SJSA1 (cell line): Measurements from ENCODE around the gene TCHP. TPM values are rescaled to one million over a fixed set of nuclear protein-coding genes. Genes with fewer than 3 reads are reported as not detected.
"Not testable (repeated sequence)": the region's sequence is repeated elsewhere in the genome, so short reads cannot be mapped to it uniquely, and the experiment has no call there.

Source experiments
- DNase-seq, 2 experiments: peaks; one replicate each; pipeline ENCODE4 v3.0.0-alpha.2; 2015 to 2020; ENCODE audit warnings: low spot score in 2 of 2, low read depth in 1 of 2
- H3K27ac ChIP-seq: fragments of 250-450 bp; sonication (Bioruptor Pico); 2 replicates; pipeline ENCODE4 v1.5.1; 2020; ENCODE audit warnings: mild to moderate bottlenecking, moderate library complexity
- H3K27me3 ChIP-seq: fragments of 250-450 bp; sonication (Bioruptor Pico); replicated peaks from 2 replicates; pipeline ENCODE4 v1.5.1; 2020; ENCODE audit warnings: mild to moderate bottlenecking, moderate library complexity
- H3K36me3 ChIP-seq: fragments of 250-450 bp; sonication (Bioruptor Pico); 2 replicates; pipeline ENCODE4 v1.5.1; 2020; ENCODE audit warnings: mild to moderate bottlenecking
- H3K4me1 ChIP-seq: fragments of 250-450 bp; sonication (Bioruptor Pico); replicated peaks from 2 replicates; pipeline ENCODE4 v1.6.1; 2021; ENCODE audit warnings: mild to moderate bottlenecking
- H3K4me3 ChIP-seq: fragments of 250-450 bp; sonication (Bioruptor Pico); 2 replicates; pipeline ENCODE4 v1.5.1; 2020; ENCODE audit warnings: mild to moderate bottlenecking
- H3K9me3 ChIP-seq: fragments of 250-450 bp; sonication (Bioruptor Pico); replicated peaks from 2 replicates; pipeline ENCODE4 v1.5.1; 2020; ENCODE audit warnings: mild to moderate bottlenecking
- total RNA-seq: library from RNA; depleted of rRNA; stranded (reverse); fragments of >200 nt; shearing (Covaris generic); gene quantifications from 2 replicates; pipeline ENCODE4 v1.2.3, GENCODE V29; 2014

Gene TCHP
- total RNA-seq, 1 experiment from 2014 or later, result 28.6 TPM

GRCh38 chr12:109926488-109927210 is 26.6 kb downstream of the TCHP start:
- Histone ChIP-seq H3K36me3 (peaks cover 30% of the 10 kb centered on the region), H3K4me1 (peaks cover 53% of the 10 kb centered on the region), H3K27me3 (no peaks in the 10 kb centered on the region), H3K4me3 (no peak overlapping the region), H3K27ac (no peak overlapping the region), H3K9me3 (no peaks in the 10 kb centered on the region)
- DNase-seq, result no peak

GRCh38 chr12:109927622-109928021 is 27.5 kb downstream of the TCHP start:
- Histone ChIP-seq H3K4me3 (no peak overlapping the region), H3K27ac (no peak overlapping the region; the same call in 1 of the 2 replicates), H3K9me3 (no peaks in the 10 kb centered on the region), H3K27me3 (no peaks in the 10 kb centered on the region), H3K36me3 (peaks cover 40% of the 10 kb centered on the region), H3K4me1 (peaks cover 43% of the 10 kb centered on the region)
- peak; percentile 42 to 64 for DNase-seq

DNA sequence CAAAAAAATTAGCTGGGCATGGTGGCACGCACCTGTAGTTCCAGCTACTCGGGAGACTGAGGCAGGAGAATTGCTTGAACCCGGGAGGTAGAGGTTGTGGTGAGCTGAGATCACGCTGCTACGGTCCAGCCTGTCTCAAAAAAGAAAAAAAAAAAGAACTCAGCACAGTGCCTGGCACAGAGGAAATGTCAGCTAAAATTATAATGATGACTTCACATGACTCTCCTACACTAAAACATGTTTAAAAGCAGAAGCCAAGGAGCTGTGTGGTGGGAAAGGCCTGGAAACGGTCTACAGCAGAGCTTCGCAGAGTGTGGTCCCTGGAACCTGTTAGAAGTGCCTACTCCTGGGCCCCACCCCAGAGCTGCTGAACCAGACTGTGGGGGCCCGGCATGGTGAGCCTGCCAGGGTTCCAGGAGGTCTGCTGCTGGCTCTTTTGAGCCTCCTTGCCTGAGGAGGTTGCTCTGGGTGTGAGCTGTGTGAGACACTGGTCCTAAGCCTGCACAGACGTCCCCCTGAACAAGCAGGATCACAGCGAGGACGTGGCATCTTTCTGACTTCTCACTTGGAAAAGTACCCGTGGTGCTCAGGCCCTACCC is 28.1 kb downstream of the TCHP start:
- H3K9me3 ChIP-seq, result no peaks in the 10 kb centered on the region
- H3K4me3 ChIP-seq, result no peak overlapping the region

GRCh38 chr12:109929326-109929725 is 29.3 kb downstream of the TCHP start:
- H3K4me1 ChIP-seq, result peaks cover 26% of the 10 kb centered on the region
- not testable (repeated sequence) for H3K27me3 ChIP-seq, H3K9me3 ChIP-seq, H3K4me3 ChIP-seq, DNase-seq, H3K27ac ChIP-seq
- H3K36me3 ChIP-seq, result peaks cover 55% of the 10 kb centered on the region

More for the DNA sequence above, 28.1 kb downstream of the TCHP start:
- H3K27ac ChIP-seq, result no peak overlapping the region; the same call in 1 of the 2 replicates
- H3K4me1 ChIP-seq, result peaks cover 38% of the 10 kb centered on the region
- peaks cover 45% of the 10 kb centered on the region for H3K36me3 ChIP-seq
- no peaks in the 10 kb centered on the region for H3K27me3 ChIP-seq
- DNase-seq, result no peak

DNA sequence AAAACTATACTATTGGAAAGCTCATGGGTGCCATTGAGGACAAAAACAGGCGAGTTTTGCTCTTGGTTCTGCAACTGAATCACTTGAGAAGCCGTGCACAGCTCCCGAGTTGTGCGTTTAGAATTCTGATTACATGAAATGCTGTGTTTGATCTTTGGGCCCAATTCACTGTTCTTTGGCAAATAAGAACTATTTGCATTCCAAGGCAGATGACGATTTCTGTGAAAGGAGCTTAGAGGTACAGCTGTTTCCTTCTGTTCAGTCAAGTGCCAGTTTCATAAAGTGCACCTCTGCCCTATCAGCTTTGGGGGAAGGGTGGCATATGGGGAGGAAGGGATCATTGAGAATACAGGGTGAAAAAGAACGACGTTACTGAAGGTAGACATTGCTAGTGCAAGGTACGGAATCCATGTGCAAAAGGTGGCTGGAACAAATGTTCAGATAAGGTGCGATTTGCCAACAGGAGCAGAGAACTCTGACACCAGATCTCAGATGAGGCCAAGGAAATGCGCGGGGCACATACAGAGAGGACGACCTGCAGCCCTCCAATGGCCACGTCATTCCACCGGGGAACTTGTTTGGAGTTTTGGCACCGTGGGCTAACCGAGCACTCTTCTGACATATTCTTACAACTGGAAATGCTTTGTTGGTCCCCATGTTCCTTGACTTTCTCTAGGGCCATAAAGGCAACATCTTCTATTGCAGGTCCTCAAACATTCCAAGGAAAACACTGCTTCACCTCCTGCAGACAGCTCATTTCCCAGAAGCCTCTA is 30.1 kb downstream of the TCHP start:
- peaks cover 56% of the 10 kb centered on the region for H3K36me3 ChIP-seq
- peaks cover 17% of the 10 kb centered on the region; the same call in 1 of the 2 replicates for H3K4me1 ChIP-seq
- no peaks in the 10 kb centered on the region for H3K9me3 ChIP-seq
- no peak overlapping the region for H3K4me3 ChIP-seq
- no peak for DNase-seq
- H3K27me3 ChIP-seq, result no peaks in the 10 kb centered on the region
- H3K27ac ChIP-seq, result no peak overlapping the region

GRCh38 chr12:109931143-109931542 is 31.1 kb downstream of the TCHP start:
- H3K4me1 ChIP-seq, result peaks cover 13% of the 10 kb centered on the region; the same call in 1 of the 2 replicates
- H3K27ac ChIP-seq, result no peak overlapping the region
- DNase-seq, result no peak
- H3K36me3 ChIP-seq, result peaks cover 64% of the 10 kb centered on the region
- H3K4me3 ChIP-seq, result no peak overlapping the region
- H3K9me3 ChIP-seq, result no peaks in the 10 kb centered on the region
- no peaks in the 10 kb centered on the region for H3K27me3 ChIP-seq

DNA sequence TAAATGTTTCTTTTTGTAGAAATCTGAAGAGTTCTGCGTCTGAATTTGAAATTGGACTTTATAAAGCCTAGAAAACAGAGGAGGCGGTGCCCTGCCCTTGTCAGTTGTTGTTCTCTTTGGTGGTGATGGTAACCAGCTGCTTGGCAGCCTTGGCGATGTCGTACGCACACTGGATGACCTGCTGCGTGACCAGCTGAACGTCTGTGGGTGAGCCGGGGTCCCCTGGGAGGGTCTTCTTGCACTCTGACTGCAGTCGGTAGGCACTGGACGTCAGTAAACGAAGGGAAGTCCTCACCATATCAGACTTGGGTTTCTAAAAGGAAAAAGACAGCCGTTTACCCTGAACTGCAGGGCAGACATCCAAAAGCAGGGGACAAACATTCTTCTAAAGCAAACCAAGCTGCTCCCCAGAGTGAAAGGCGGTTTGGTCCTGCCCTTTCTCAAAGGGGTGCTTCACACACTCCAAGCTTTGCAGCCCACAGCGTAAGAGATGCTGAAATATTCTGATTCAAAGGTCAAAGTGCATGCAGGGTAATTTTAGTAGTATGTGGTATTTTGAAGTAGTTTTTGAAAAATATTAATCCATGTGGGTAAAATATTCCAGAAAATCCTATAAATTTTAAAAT is 32.9 kb downstream of the TCHP start:
- H3K27me3 ChIP-seq, result no peaks in the 10 kb centered on the region
- no peak overlapping the region for H3K27ac ChIP-seq
- DNase-seq, result no peak
- H3K9me3 ChIP-seq, result no peaks in the 10 kb centered on the region
- H3K4me3 ChIP-seq, result no peak overlapping the region
- H3K4me1 ChIP-seq, result peaks cover 18% of the 10 kb centered on the region
- H3K36me3 ChIP-seq, result peaks cover 67% of the 10 kb centered on the region

- Histone ChIP-seq H3K27ac (no peak overlapping the region), H3K27me3 (no peaks in the 10 kb centered on the region), H3K4me1 (peaks cover 23% of the 10 kb centered on the region), H3K36me3 (peaks cover 76% of the 10 kb centered on the region), H3K9me3 (no peaks in the 10 kb centered on the region), H3K4me3 (no peak overlapping the region)
- no peak for DNase-seq
Observed at GRCh38 chr12:109934026-109934425, 34.0 kb downstream of the TCHP start.

DNA sequence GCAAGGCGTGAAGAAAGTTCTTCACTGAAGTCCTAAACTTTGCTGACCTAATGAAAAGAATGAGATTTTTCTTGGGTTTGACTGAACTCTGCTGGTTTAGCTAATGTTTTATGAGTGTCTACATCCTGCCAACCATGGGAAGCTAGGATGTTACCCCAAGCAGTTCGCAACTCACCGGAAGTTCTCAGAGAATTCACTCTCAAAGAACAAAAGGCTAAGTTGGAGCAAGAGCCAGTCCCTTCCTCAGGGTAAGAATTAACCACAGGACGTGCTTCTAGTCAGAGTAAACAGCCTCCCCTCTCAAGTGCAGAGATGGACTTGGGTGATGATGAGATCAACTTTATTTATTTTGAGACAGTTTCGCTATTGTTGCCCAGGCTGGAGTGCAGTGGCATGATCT is 37.3 kb downstream of the TCHP start:
- Histone ChIP-seq H3K4me1 (peaks cover 23% of the 10 kb centered on the region), H3K36me3 (peaks cover 49% of the 10 kb centered on the region)

GRCh38 chr12:109938947-109939346 is 38.9 kb downstream of the TCHP start:
- Histone ChIP-seq H3K27me3 (no peaks in the 10 kb centered on the region), H3K9me3 (no peaks in the 10 kb centered on the region), H3K4me1 (peaks cover 23% of the 10 kb centered on the region), H3K27ac (no peak overlapping the region), H3K36me3 (peaks cover 35% of the 10 kb centered on the region), H3K4me3 (no peak overlapping the region)
- no peak for DNase-seq

More for the DNA sequence above, 37.3 kb downstream of the TCHP start:
- Histone ChIP-seq H3K9me3 (no peaks in the 10 kb centered on the region), H3K27ac (peak overlapping the region; percentile 91), H3K27me3 (no peaks in the 10 kb centered on the region), H3K4me3 (no peak overlapping the region)
- peak; percentile 79 to 93 for DNase-seq

DNA sequence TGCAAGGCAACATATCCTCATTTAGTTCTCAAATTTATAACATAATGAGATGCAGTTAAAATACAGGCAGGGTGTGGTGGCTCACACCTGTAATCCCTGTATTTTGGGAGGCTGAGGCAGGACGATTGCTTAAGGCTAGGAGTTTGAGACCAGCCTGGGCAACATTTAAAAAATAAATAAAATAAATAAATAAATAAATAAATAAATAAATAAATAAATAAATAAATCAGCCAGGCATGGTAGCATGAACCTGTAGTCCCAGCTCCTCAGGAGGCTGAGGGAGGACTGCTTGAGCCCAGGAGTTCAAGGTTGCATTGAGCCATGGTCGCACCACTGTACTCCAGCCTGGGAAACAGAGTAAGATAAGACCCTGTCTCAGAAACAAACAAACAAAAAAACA is 39.4 kb downstream of the TCHP start:
- H3K27me3 ChIP-seq, result no peaks in the 10 kb centered on the region
- DNase-seq, result no peak
- no peak overlapping the region for H3K27ac ChIP-seq
- H3K4me1 ChIP-seq, result peaks cover 23% of the 10 kb centered on the region
- no peak overlapping the region for H3K4me3 ChIP-seq
- no peaks in the 10 kb centered on the region for H3K9me3 ChIP-seq
- H3K36me3 ChIP-seq, result peaks cover 35% of the 10 kb centered on the region

GRCh38 chr12:109940339-109940923 is 40.4 kb downstream of the TCHP start:
- Histone ChIP-seq H3K36me3 (peaks cover 39% of the 10 kb centered on the region), H3K9me3 (no peaks in the 10 kb centered on the region), H3K4me3 (no peak overlapping the region), H3K27me3 (no peaks in the 10 kb centered on the region), H3K4me1 (peaks cover 26% of the 10 kb centered on the region), H3K27ac (no peak overlapping the region)
- DNase-seq, result no peak

DNA sequence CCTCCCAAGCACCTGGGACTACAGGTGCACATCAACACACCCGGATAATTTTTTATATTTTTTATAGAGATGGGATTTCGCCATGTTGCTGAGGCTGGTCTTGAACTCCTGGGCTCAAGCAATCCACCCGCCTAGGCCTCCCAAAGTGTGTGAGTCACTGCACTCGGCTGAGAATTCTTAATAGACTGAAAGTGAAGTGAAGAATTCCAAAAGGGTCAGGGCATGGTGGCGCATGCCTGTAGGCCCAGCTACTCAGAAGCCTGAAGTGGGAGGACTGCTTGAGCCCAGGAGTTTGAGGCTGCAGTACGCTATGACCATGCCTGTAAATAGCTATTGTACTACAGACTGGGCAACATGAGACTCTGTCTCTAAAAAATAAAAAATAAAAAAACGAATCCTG is 43.7 kb downstream of the TCHP start:
- no peak overlapping the region for H3K4me3 ChIP-seq
- no peak overlapping the region for H3K27ac ChIP-seq
- no peak for DNase-seq
- no peaks in the 10 kb centered on the region for H3K9me3 ChIP-seq
- peaks cover 34% of the 10 kb centered on the region for H3K4me1 ChIP-seq
- no peaks in the 10 kb centered on the region for H3K27me3 ChIP-seq
- peaks cover 42% of the 10 kb centered on the region for H3K36me3 ChIP-seq
